Natural killer cell (primary cell): ENCODE data around the gene GASK1A. TPM values are rescaled to one million over a fixed set of nuclear protein-coding genes. Genes with fewer than 3 reads are reported as not detected.
A peak's percentile ranks its signal among the peaks of the same experiment; 100 is the strongest.

ENCODE experiments used
- ATAC-seq, 3 donors: fragments of 150-1000 bp in 2 of 3; fragments of 200-7000 bp in 1 of 3; cut with Tn5 transposase; 1 replicate in 1 of 3; 2 replicates in 2 of 3; pipeline ENCODE4 v1.10.0; 2021; ENCODE audit warnings: mild to moderate bottlenecking in 2 of 3, moderate library complexity in 2 of 3
- DNase-seq, 2 donors: peaks; one replicate each; pipeline versions ENCODE4 v3.0.0 to v3.0.0-alpha.2; 2013 to 2021; ENCODE audit warnings: mixed read lengths in 1 of 2
- H3K27ac ChIP-seq: one replicate; pipeline ENCODE4 v1.5.1; 2013; ENCODE audit warnings: mild to moderate bottlenecking, low read length
- H3K27me3 ChIP-seq: one replicate; pipeline ENCODE4 v1.6.1; 2013; ENCODE audit warnings: low read length; ENCODE audit not compliant: control insufficient read depth, insufficient read depth
- H3K36me3 ChIP-seq: one replicate; pipeline ENCODE4 v1.6.1; 2013; ENCODE audit warnings: low read length; ENCODE audit not compliant: control insufficient read depth, insufficient read depth
- H3K4me1 ChIP-seq: one replicate; pipeline ENCODE4 v1.6.1; 2013; ENCODE audit warnings: low read length; ENCODE audit not compliant: control insufficient read depth, insufficient read depth
- H3K4me3 ChIP-seq: one replicate; pipeline ENCODE4 v1.5.1; 2013; ENCODE audit warnings: low read length
- H3K9me3 ChIP-seq: one replicate; pipeline ENCODE4 v1.6.1; 2013; ENCODE audit warnings: low read length; ENCODE audit not compliant: control insufficient read depth, insufficient read depth
- H3K27ac Mint-ChIP-seq, 2 donors: one replicate each; pipeline ENCODE4 v1.8.0; 2022; ENCODE audit warnings: mild to moderate bottlenecking in 2 of 2, mixed read lengths in 2 of 2, moderate library complexity in 1 of 2
- H3K27me3 Mint-ChIP-seq, 2 donors: one replicate each; pipeline ENCODE4 v1.8.0; 2022; ENCODE audit warnings: low read depth in 2 of 2, mixed read lengths in 2 of 2
- H3K36me3 Mint-ChIP-seq: one replicate; pipeline ENCODE4 v1.8.0; 2022; ENCODE audit warnings: mixed read lengths
- H3K4me1 Mint-ChIP-seq, 2 donors: one replicate each; pipeline ENCODE4 v1.8.0; 2022; ENCODE audit warnings: mixed read lengths in 2 of 2
- H3K4me3 Mint-ChIP-seq: one replicate; pipeline ENCODE4 v1.8.0; 2022; ENCODE audit warnings: mild to moderate bottlenecking, moderate library complexity, mixed read lengths
- H3K9me3 Mint-ChIP-seq, 2 donors: one replicate each; pipeline ENCODE4 v1.8.0; 2022; ENCODE audit warnings: mixed read lengths in 2 of 2
- WGBS: methylation state at CpG from one replicate; pipeline ENCODE4 v1.1.7; 2013; ENCODE audit warnings: missing lambda C conversion rate; ENCODE audit not compliant: insufficient coverage; 5-methylcytosine and 5-hydroxymethylcytosine counted together
- intact Hi-C: fragments of 100-400 bp; cut with micrococcal nuclease; formaldehyde crosslinking; loops from one replicate; pipeline ENCODE4 v1.14.2; 2022
- total RNA-seq, 4 donors: library from RNA; stranded (reverse); fragments of 120-200 nt in 1 of 4; gene quantifications; one replicate each; pipeline versions ENCODE4 v1.2.3 to v1.2.4, GENCODE V29; 2013 to 2022
- TF ChIP-seq, protein P1 (sequence below): fragments of 200-600 bp; IDR thresholded peaks from one replicate; pipeline ENCODE4 v1.8.0; 2022; ENCODE audit warnings: antibody characterized with exemption

Gene GASK1A
- total RNA-seq: under 1 TPM in 2 of 3 donors, not detected in 1; 0.12 to 0.34 TPM
- total RNA-seq (2013): 0.20 TPM

GRCh38 chr3:42979044-42979972 lies at the start of gene GASK1A:
TSS of gene GASK1A (plus strand) at chr3:42979311. CDS start at chr3:42979643, 332 bp downstream.
- intact Hi-C loops: no loop called here
- TF ChIP-seq, protein P1, sequence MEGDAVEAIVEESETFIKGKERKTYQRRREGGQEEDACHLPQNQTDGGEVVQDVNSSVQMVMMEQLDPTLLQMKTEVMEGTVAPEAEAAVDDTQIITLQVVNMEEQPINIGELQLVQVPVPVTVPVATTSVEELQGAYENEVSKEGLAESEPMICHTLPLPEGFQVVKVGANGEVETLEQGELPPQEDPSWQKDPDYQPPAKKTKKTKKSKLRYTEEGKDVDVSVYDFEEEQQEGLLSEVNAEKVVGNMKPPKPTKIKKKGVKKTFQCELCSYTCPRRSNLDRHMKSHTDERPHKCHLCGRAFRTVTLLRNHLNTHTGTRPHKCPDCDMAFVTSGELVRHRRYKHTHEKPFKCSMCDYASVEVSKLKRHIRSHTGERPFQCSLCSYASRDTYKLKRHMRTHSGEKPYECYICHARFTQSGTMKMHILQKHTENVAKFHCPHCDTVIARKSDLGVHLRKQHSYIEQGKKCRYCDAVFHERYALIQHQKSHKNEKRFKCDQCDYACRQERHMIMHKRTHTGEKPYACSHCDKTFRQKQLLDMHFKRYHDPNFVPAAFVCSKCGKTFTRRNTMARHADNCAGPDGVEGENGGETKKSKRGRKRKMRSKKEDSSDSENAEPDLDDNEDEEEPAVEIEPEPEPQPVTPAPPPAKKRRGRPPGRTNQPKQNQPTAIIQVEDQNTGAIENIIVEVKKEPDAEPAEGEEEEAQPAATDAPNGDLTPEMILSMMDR: no peak
- Histone ChIP-seq H3K27me3 (peaks cover 10% of the 10 kb centered on the region), H3K4me3 (no peak within 1 kb of the TSS), H3K36me3 (no peaks in the 10 kb centered on the region), H3K9me3 (peaks cover 4% of the 10 kb centered on the region), H3K27ac (no peak within 1 kb of the TSS), H3K4me1 (peaks cover 9% of the 10 kb centered on the region)
- Mint-ChIP-seq H3K4me3 (peak within 1 kb of the TSS; percentile 68), H3K27me3 (peaks cover 43 to 52% of the 10 kb centered on the region in 2 donors), H3K36me3 (no peaks in the 10 kb centered on the region), H3K9me3 (peaks cover 2 to 3% of the 10 kb centered on the region in 2 donors), H3K27ac (no peak within 1 kb of the TSS), H3K4me1 (peaks cover 7 to 8% of the 10 kb centered on the region in 2 donors)
- DNase-seq (peak in 1 of 2 donors; percentile 32), ATAC-seq (peak in 2 of 3 donors; percentile 21 to 60)
- WGBS: 3% methylated on average over 78 of the region's 80 CpGs

DNA sequence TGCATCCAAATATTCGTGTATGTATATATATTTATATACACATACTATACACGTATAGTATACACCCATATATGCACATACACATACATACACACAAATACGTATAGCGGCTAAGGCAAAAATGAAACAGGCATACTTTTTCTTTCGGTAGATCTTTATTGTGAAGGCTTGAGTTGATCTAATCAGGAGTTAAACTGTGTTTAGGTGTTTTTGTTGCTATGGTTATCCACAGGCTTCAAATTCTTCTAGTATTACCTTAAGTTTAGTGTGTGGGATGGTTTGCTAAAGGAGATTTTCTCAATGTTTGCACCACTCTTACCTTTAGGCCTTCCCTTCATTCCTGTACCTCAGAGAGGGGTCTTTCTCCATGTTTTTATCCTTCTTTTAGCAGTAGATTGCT lies 45.0 kb upstream of the GASK1A start:
- Histone ChIP-seq H3K36me3 (no peaks in the 10 kb centered on the region), H3K27ac (no peak overlapping the region), H3K27me3 (no peaks in the 10 kb centered on the region), H3K4me3 (no peak overlapping the region), H3K9me3 (no peaks in the 10 kb centered on the region), H3K4me1 (no peaks in the 10 kb centered on the region)
- ATAC-seq (no peak), DNase-seq (no peak)
- Mint-ChIP-seq H3K36me3 (no peaks in the 10 kb centered on the region), H3K27me3 (peaks cover 11 to 14% of the 10 kb centered on the region in 2 donors), H3K9me3 (no peaks in the 10 kb centered on the region), H3K4me3 (no peak overlapping the region), H3K27ac (no peak overlapping the region), H3K4me1 (peaks cover 6 to 7% of the 10 kb centered on the region in 2 donors)
- TF ChIP-seq, protein P1: no peak
- intact Hi-C loops: no loop called here
- 100% methylated on average over 2 of the region's 5 CpGs for whole genome bisulfite sequencing

- peaks cover 14 to 17% of the 10 kb centered on the region in 2 donors for H3K27me3 Mint-ChIP-seq
- TF ChIP-seq, protein P1: no peak
- no peaks in the 10 kb centered on the region for H3K4me1 ChIP-seq
- H3K27me3 ChIP-seq: no peaks in the 10 kb centered on the region
- ATAC-seq (no peak), DNase-seq (no peak)
- H3K36me3 Mint-ChIP-seq: no peaks in the 10 kb centered on the region
- H3K4me3 ChIP-seq: no peak overlapping the region
- intact Hi-C loops: no loop called here
- H3K9me3 Mint-ChIP-seq: no peaks in the 10 kb centered on the region
- no peak overlapping the region for H3K4me3 Mint-ChIP-seq
- no peak overlapping the region for H3K27ac Mint-ChIP-seq
- H3K9me3 ChIP-seq: no peaks in the 10 kb centered on the region
- 70% methylated on average over 2 of the region's 2 CpGs for WGBS
- no peaks in the 10 kb centered on the region for H3K36me3 ChIP-seq
- H3K4me1 Mint-ChIP-seq: peaks cover 6 to 7% of the 10 kb centered on the region in 2 donors
- H3K27ac ChIP-seq: no peak overlapping the region
Measured at GRCh38 chr3:42934910-42935309, 44.2 kb upstream of the GASK1A start.
